Activated naive CD4-positive, alpha-beta T cell treated with anti-CD3 and anti-CD28 coated beads, Interleukin-2, amount 50 U/mL, for 72 hours (primary cell): ENCODE results near the gene DNAJB6. TPM values are rescaled to one million over a fixed set of nuclear protein-coding genes. Genes with fewer than 3 reads are reported as not detected.

Source experiments
- ATAC-seq, 2 donors: fragments of 150-1000 bp; cut with Tn5 transposase; 2 replicates each; pipeline ENCODE4 v1.10.0; 2021; ENCODE audit warnings: mild to moderate bottlenecking in 2 of 2, moderate library complexity in 2 of 2
- DNase-seq, 2 donors: peaks; one replicate each; pipeline ENCODE4 v3.0.0; 2021 to 2022; ENCODE audit warnings: low spot score in 2 of 2
- H3K27ac Mint-ChIP-seq, 2 donors: one replicate each; pipeline ENCODE4 v1.8.0; 2022; ENCODE audit warnings: mild to moderate bottlenecking in 2 of 2, mixed read lengths in 2 of 2
- H3K36me3 Mint-ChIP-seq, 2 donors: one replicate each; pipeline ENCODE4 v1.8.0; 2022; ENCODE audit warnings: mixed read lengths in 2 of 2
- H3K9me3 Mint-ChIP-seq, 2 donors: one replicate each; pipeline ENCODE4 v1.8.0; 2022; ENCODE audit warnings: mixed read lengths in 2 of 2
- total RNA-seq, 2 donors: library from RNA; stranded (reverse); gene quantifications; one replicate each; pipeline ENCODE4 v1.2.3, GENCODE V29; 2022

Gene DNAJB6
- total RNA-seq, 2 donors from 2014 or later: 71.7 to 74.9 TPM

GRCh38 chr7:157357129-157358040 is 20.6 kb downstream of the DNAJB6 start:
- H3K9me3 Mint-ChIP-seq: no peaks in the 10 kb centered on the region
- ATAC-seq (peak; percentile 48 to 61), DNase-seq (no peak)
- peak overlapping the region; percentile 78 to 85 for H3K27ac Mint-ChIP-seq
- H3K36me3 Mint-ChIP-seq: peaks cover 0 to 6% of the 10 kb centered on the region in 2 donors

- DNase-seq (no peak), ATAC-seq (no peak)
- no peaks in the 10 kb centered on the region for H3K9me3 Mint-ChIP-seq
- peaks cover 6 to 7% of the 10 kb centered on the region in 2 donors for H3K36me3 Mint-ChIP-seq
- peak overlapping the region in 1 of 2 donors; percentile 78 for H3K27ac Mint-ChIP-seq
These were observed 21.4 kb downstream of the DNAJB6 start for GRCh38 chr7:157358041-157358752.

GRCh38 chr7:157358753-157359096 is 21.9 kb downstream of the DNAJB6 start:
- DNase-seq (no peak), ATAC-seq (no peak)
- Mint-ChIP-seq H3K27ac (peak overlapping the region; percentile 78 to 79), H3K9me3 (no peaks in the 10 kb centered on the region), H3K36me3 (peaks cover 6 to 11% of the 10 kb centered on the region in 2 donors)

- peaks cover 6 to 16% of the 10 kb centered on the region in 2 donors for H3K36me3 Mint-ChIP-seq
- no peaks in the 10 kb centered on the region for H3K9me3 Mint-ChIP-seq
- no peak for DNase-seq
- no peak for ATAC-seq
- H3K27ac Mint-ChIP-seq: no peak overlapping the region
These were observed 22.8 kb downstream of the DNAJB6 start for GRCh38 chr7:157359581-157359980.

- peaks cover 6 to 24% of the 10 kb centered on the region in 2 donors for H3K36me3 Mint-ChIP-seq
- H3K9me3 Mint-ChIP-seq: no peaks in the 10 kb centered on the region
- DNase-seq (no peak), ATAC-seq (no peak)
- H3K27ac Mint-ChIP-seq: peak overlapping the region in 1 of 2 donors; percentile 48
These were observed 23.8 kb downstream of the DNAJB6 start for GRCh38 chr7:157360483-157361025.

- H3K36me3 Mint-ChIP-seq: peaks cover 6 to 34% of the 10 kb centered on the region in 2 donors
- DNase-seq (no peak), ATAC-seq (no peak)
- H3K27ac Mint-ChIP-seq: no peak overlapping the region
- H3K9me3 Mint-ChIP-seq: no peaks in the 10 kb centered on the region
These were observed 24.7 kb downstream of the DNAJB6 start for GRCh38 chr7:157361537-157361936.

GRCh38 chr7:157362729-157363128 is 25.9 kb downstream of the DNAJB6 start:
- DNase-seq: no peak
- peak overlapping the region in 1 of 2 donors; percentile 36 for H3K27ac Mint-ChIP-seq
- H3K36me3 Mint-ChIP-seq: peaks cover 6 to 42% of the 10 kb centered on the region in 2 donors
- no peaks in the 10 kb centered on the region for H3K9me3 Mint-ChIP-seq
- no peak for ATAC-seq

GRCh38 chr7:157366722-157367121 is 29.9 kb downstream of the DNAJB6 start:
- Mint-ChIP-seq H3K9me3 (no peaks in the 10 kb centered on the region), H3K27ac (no peak overlapping the region), H3K36me3 (peaks cover 5 to 43% of the 10 kb centered on the region in 2 donors)
- ATAC-seq (no peak), DNase-seq (no peak)

GRCh38 chr7:157368955-157369354 is 32.2 kb downstream of the DNAJB6 start:
- ATAC-seq: no peak
- peak overlapping the region in 1 of 2 donors; percentile 37 for H3K27ac Mint-ChIP-seq
- peaks cover 14 to 55% of the 10 kb centered on the region in 2 donors for H3K36me3 Mint-ChIP-seq
- peaks cover 0 to 1% of the 10 kb centered on the region in 2 donors for H3K9me3 Mint-ChIP-seq
- DNase-seq: no peak

- ATAC-seq (no peak), DNase-seq (no peak)
- Mint-ChIP-seq H3K36me3 (peaks cover 19 to 51% of the 10 kb centered on the region in 2 donors), H3K9me3 (peaks cover 0 to 4% of the 10 kb centered on the region in 2 donors), H3K27ac (peak overlapping the region in 1 of 2 donors; percentile 90)
These were observed 33.9 kb downstream of the DNAJB6 start for GRCh38 chr7:157370742-157371141.

GRCh38 chr7:157371296-157371695 is 34.5 kb downstream of the DNAJB6 start:
- Mint-ChIP-seq H3K36me3 (peaks cover 19 to 45% of the 10 kb centered on the region in 2 donors), H3K9me3 (peaks cover 0 to 4% of the 10 kb centered on the region in 2 donors), H3K27ac (peak overlapping the region in 1 of 2 donors; percentile 68)
- ATAC-seq (no peak), DNase-seq (no peak)

GRCh38 chr7:157372300-157373232 is 35.8 kb downstream of the DNAJB6 start:
- Mint-ChIP-seq H3K9me3 (peaks cover 0 to 4% of the 10 kb centered on the region in 2 donors), H3K36me3 (peaks cover 19 to 39% of the 10 kb centered on the region in 2 donors), H3K27ac (peak overlapping the region; percentile 56 to 81)
- ATAC-seq (peak in 1 of 2 donors; percentile 29), DNase-seq (no peak)

- H3K9me3 Mint-ChIP-seq: peaks cover 0 to 4% of the 10 kb centered on the region in 2 donors
These were observed 36.7 kb downstream of the DNAJB6 start for GRCh38 chr7:157373493-157373892.

GRCh38 chr7:157375410-157375809 is 38.6 kb downstream of the DNAJB6 start:
- Mint-ChIP-seq H3K9me3 (peaks cover 0 to 4% of the 10 kb centered on the region in 2 donors), H3K27ac (peak overlapping the region; percentile 56 to 88), H3K36me3 (peaks cover 15 to 39% of the 10 kb centered on the region in 2 donors)
- ATAC-seq: no peak
- no peak for DNase-seq

More at GRCh38 chr7:157373493-157373892, 36.7 kb downstream of the DNAJB6 start:
- Mint-ChIP-seq H3K36me3 (peaks cover 18 to 39% of the 10 kb centered on the region in 2 donors), H3K27ac (peak overlapping the region; percentile 56 to 92)
- no peak for DNase-seq
- ATAC-seq: no peak

GRCh38 chr7:157377436-157378124 is 40.8 kb downstream of the DNAJB6 start:
- Mint-ChIP-seq H3K27ac (no peak overlapping the region), H3K36me3 (peaks cover 15 to 30% of the 10 kb centered on the region in 2 donors), H3K9me3 (peaks cover 0 to 4% of the 10 kb centered on the region in 2 donors)
- ATAC-seq (no peak), DNase-seq (no peak)
